Activated T-helper 1 cell treated with Interleukin-2 at 50 U/mL for 16 hours (primary cell): ENCODE measurements around the gene ADAM8.

ENCODE experiments used
- DNase-seq: peaks from one replicate; pipeline ENCODE4 v3.0.0-alpha.2; 2020; ENCODE audit warnings: low read depth

ADAM8 gene

GRCh38 chr10:133281628-133282372, 5.1 kb upstream of the ADAM8 start:
- no peak for DNase-seq

- DNase-seq = no peak
Observed at GRCh38 chr10:133281084-133281483, 4.4 kb upstream of the ADAM8 start.

GRCh38 chr10:133280391-133281059, 3.9 kb upstream of the ADAM8 start:
- no peak for DNase-seq

GRCh38 chr10:133279326-133280226, 2.9 kb upstream of the ADAM8 start:
- DNase-seq = no peak

GRCh38 chr10:133278577-133279265, 2.1 kb upstream of the ADAM8 start:
- peak; percentile 47 for DNase-seq

GRCh38 chr10:133277993-133278576, 1.4 kb upstream of the ADAM8 start:
- DNase-seq = no peak

GRCh38 chr10:133277277-133277992, 767 bp upstream of the ADAM8 start:
- no peak for DNase-seq

GRCh38 chr10:133276100-133276434, 601 bp downstream of the ADAM8 start:
- no peak for DNase-seq

- DNase-seq = no peak
Observed at GRCh38 chr10:133275684-133276092, 980 bp downstream of the ADAM8 start.

GRCh38 chr10:133274751-133275683, 1.7 kb downstream of the ADAM8 start:
- DNase-seq = peak; percentile 65

- no peak for DNase-seq
Observed at GRCh38 chr10:133273534-133274143, 3.0 kb downstream of the ADAM8 start.

GRCh38 chr10:133272964-133273420, 3.7 kb downstream of the ADAM8 start:
- DNase-seq = no peak

- no peak for DNase-seq
Observed at GRCh38 chr10:133272301-133272963, 4.2 kb downstream of the ADAM8 start.

- DNase-seq = no peak
Observed at GRCh38 chr10:133271521-133272300, 5.0 kb downstream of the ADAM8 start.

- no peak for DNase-seq
Observed at GRCh38 chr10:133270773-133271297, 5.8 kb downstream of the ADAM8 start.

GRCh38 chr10:133270204-133270603, 6.5 kb downstream of the ADAM8 start:
- no peak for DNase-seq

- DNase-seq = no peak
Observed at GRCh38 chr10:133269367-133269766, 7.3 kb downstream of the ADAM8 start.

- no peak for DNase-seq
Observed at GRCh38 chr10:133268532-133268931, 8.1 kb downstream of the ADAM8 start.
